Thyroid gland (tissue), 4 donors: ENCODE results near the gene TJAP1.

Source experiments
- POLR2A ChIP-seq, 2 donors: fragments of 450-650 bp; IDR thresholded peaks; one replicate each; pipeline ENCODE4 v1.6.1; 2017; ENCODE audit warnings: antibody characterized with exemption in 2 of 2, mild to moderate bottlenecking in 2 of 2, moderate library complexity in 1 of 2
- TF ChIP-seq, protein P1 (sequence below), 6 experiments: fragments of 200-600 bp in 3 of 6; fragments of 450-650 bp in 3 of 6; sonication (generic) in 3 of 6; IDR thresholded peaks; one replicate each; pipeline ENCODE4 v1.5.1; 2016 to 2019; ENCODE audit warnings: antibody characterized with exemption in 6 of 6, mild to moderate bottlenecking in 2 of 6, inconsistent platforms in 1 of 6, moderate library complexity in 1 of 6

DNA sequence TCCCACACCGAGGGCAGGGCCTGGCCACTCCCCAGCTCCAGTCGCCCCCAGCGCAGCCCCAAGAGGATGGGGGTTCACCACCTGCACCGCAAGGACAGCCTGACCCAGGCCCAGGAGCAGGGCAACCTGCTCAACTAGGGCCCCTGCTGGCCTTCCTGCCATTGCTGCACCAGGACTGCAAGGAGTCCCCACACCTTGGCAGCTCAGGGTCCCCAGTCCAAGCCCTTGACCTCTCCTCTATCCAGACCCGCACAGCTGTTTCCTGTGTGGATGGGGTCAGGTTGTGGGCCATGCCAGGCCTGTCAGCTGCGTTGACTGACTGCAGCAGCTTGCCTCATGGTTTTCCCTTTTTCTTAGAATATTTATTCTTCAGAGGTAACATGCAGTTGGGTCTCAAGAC lies 28.3 kb downstream of the TJAP1 start:
- TF ChIP-seq, protein P1, sequence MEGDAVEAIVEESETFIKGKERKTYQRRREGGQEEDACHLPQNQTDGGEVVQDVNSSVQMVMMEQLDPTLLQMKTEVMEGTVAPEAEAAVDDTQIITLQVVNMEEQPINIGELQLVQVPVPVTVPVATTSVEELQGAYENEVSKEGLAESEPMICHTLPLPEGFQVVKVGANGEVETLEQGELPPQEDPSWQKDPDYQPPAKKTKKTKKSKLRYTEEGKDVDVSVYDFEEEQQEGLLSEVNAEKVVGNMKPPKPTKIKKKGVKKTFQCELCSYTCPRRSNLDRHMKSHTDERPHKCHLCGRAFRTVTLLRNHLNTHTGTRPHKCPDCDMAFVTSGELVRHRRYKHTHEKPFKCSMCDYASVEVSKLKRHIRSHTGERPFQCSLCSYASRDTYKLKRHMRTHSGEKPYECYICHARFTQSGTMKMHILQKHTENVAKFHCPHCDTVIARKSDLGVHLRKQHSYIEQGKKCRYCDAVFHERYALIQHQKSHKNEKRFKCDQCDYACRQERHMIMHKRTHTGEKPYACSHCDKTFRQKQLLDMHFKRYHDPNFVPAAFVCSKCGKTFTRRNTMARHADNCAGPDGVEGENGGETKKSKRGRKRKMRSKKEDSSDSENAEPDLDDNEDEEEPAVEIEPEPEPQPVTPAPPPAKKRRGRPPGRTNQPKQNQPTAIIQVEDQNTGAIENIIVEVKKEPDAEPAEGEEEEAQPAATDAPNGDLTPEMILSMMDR (IDR thresholded peaks at IDR 0.05) = no peak
- TF ChIP-seq POLR2A (IDR thresholded peaks at IDR 0.05) = no peak
